HG03196 (cell line): ENCODE results near the gene OTOP3.
"Not testable (repeated sequence)": the region's sequence is repeated elsewhere in the genome, so short reads cannot be mapped to it uniquely, and the experiment has no call there.

Experiments used
- ATAC-seq: cut with Tn5 transposase; IDR thresholded peaks from one replicate; pipeline ENCODE4 v1.9.1; 2021; ENCODE audit not compliant: unreplicated experiment

The OTOP3 gene

DNA sequence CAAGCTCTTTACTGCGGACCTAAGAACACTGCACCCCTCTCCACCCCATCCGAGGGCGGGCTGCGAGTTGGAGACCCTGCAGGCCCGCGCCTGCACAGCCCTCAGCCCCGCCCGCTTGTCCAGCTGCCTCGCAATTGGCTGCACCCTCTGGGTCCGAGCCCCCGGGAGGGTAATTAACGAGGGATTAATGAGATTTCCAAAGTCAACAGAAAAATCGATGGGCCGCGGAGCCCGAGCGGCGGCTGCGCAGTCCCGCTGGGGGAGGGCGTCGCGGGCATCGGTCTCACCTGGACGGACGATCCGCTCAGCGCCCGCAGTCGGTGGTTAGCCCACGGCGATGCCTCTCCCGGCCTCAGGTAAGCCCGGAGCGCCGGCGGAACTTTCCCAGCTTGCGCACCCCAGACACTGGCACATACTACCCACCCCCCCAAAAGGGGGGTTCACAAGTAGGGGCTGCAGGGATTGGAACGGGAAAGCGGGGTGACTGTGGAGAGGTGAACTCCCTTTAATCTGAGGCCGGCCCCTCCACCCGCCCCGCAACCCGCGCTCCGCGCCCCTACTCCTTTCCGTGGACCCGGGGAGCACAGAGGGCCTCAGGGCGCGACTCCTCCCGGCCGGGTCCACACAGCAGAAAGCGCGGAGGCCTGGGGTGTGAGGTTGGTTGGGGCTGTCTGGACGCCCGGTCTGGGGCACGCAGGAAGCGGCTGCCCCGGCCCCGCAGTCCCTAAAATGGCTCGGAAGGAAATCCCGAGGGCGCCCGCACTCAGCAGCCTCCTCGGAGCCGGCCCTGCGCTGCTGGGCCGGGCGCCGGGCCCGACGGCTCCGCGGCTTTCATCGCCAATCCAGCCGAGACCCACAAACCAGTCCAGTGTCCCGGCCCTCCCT, at the start of gene OTOP3:
OTOP3 (plus strand) TSS at position 314 of the 885 bp plus-strand sequence; CDS start at position 338, 24 bp downstream.
- ATAC-seq, result no peak

DNA sequence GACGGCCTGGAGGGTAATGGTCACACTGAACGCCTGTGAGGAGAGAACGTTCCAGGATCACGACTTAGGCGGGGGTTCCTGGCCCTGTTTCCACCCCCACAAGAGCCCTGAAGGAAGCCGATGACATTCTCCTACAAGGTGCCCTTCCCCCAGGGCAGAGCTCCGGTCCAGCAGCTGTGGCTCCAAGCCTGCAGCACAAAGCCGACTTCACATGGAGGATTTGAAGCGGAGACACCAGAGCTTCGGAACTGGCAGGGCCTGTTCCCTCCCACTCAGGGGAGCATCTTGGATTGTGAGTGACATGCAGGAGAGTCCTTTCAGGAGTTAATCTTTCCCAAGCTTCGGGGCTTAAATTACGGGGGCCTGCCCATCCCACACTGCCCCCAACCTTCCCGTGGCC, 47.2 kb upstream of the OTOP3 start:
- ATAC-seq, result no peak

DNA sequence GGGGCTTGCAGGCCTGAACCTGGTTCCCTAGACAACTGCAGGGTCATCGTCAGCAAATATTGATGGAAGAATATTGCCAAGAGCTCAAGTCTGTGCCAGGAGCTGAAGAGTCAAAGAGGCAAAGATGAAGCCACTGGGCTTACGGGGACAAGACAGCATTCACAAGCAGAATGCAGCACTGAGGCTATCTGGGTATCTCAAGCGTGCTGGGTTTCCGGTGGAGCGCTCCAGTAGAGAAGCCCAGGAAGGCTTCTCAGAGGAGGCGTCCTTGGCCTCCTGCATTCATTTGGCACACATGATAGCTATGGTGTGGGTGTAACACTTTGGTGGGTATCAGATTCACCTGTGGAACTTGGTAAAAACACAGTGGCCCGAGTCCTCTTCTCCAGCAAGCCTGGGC, 45.1 kb upstream of the OTOP3 start:
- no peak for ATAC-seq

DNA sequence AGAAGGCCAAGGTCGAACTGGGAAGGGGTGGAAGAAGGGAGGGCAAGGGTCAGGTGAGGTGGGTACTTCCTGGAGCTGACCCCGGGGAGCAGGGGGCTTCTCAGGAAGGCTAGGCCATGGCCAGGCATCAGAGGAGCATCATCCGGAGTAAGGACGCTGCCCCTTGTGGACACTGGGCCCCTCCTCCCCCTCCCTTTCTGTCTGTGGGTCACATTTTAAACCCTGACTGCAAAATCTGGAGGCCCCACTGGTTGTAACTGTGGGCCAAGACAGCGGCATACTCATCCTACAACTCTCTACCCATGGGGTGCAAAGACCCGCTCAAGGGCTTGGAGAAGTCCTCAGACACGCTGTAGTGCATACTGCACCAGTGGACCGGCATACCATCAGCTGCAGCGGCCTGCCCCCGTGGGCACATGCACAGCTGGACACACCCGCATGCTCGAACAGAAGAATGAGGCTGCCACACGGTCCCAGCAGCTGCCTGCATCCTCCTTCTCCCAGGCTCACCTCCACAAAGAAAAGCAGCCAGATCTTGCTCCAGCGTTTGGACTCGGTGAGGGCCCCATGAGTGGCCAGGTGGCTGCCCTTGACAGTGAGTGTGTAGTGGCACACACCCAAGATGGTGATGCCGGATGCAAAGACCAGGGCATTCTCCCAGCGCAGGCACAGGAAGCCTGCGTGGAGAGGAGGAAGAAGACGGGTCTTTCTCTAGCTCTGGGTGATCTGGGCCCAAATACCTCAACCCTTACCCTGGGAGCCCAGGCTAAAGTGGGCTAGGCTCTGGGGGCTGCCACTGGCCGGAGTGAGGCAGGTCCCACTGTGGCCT, 43.5 kb upstream of the OTOP3 start:
- ATAC-seq, result no peak

GRCh38 chr17:74892974-74893911, 42.5 kb upstream of the OTOP3 start, which contains the start of gene FADS6:
TSS of gene FADS6 (minus strand) at chr17:74893633. CDS start at chr17:74893595, 38 bp downstream.
- ATAC-seq, result no peak

GRCh38 chr17:74893936-74894671, 41.6 kb upstream of the OTOP3 start:
- ATAC-seq, result no peak

GRCh38 chr17:74898376-74898946, 37.2 kb upstream of the OTOP3 start:
- ATAC-seq, result no peak

DNA sequence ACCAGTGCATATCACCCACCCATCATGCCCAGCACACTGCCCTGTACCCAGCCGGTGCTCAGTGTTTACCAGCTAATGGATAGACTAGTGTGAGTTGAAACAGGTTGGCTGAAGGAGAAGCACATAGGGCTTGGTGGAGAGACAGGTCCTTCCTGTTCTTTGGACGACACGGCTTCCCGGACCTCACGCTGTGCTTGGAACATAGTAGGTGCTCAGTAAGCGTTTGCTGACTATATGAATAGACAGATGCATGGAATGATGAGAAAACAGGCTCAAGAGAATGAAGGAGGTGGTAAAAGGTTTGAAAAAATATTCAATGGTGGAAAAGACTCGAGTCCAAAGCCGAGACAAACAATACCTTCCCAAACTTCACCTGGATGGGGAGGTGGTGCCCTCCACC, 35.5 kb upstream of the OTOP3 start:
- no peak for ATAC-seq

- no peak for ATAC-seq
Measured at GRCh38 chr17:74901353-74902135, 34.2 kb upstream of the OTOP3 start.

- no peak for ATAC-seq
Measured at GRCh38 chr17:74903034-74903433, 32.7 kb upstream of the OTOP3 start.

DNA sequence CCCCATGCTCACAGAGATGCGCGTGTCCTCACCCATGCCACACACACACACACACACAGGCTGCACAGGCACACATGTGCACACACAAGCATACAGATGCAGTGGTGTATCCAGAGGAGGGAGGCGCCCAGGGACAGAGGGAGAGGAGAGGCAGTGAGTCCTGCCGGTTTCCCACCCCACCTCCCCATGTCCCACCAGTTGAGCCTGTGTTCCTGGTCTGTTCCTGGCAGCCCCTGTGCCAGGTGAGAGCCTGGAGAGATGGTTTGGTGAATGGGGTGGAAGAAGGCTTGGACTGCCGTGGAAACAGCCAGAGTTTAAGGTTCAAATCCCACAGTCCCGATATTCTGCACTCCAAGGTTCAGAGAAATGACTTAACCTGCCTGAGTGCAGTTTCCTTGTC, 32.0 kb upstream of the OTOP3 start:
- no peak for ATAC-seq

- no peak for ATAC-seq
Measured at GRCh38 chr17:74904687-74905409, 30.9 kb upstream of the OTOP3 start.

DNA sequence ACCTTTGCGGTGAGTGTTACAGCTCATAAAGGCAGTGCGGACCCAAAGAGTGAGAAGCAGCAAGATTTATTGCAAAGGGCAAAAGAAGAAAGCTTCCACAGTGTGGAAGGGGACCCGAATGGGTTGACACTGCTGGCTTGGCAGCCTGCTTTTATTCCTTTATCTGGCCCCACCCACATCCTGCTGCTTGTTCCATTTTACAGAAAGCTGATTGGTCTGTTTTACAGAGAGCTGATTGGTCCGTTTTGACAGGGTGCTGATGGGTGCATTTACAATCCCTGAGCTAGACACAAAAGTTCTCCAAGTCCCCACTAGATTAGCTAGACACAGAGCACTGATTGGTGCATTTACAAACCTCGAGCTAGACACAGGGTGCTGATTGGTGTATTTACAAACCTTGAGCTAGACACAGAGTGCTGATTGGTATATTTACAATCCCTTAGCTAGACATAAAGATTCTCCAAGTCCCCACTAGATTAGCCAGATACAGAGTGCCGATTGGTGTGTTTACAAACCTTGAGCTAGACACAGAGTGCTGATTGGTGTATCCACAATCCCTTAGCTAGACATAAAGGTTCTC, 29.4 kb upstream of the OTOP3 start:
- not testable (repeated sequence) for ATAC-seq

GRCh38 chr17:74907012-74907411, 28.7 kb upstream of the OTOP3 start:
- no peak for ATAC-seq

- ATAC-seq, result not testable (repeated sequence)
Measured at GRCh38 chr17:74909097-74909496, 26.6 kb upstream of the OTOP3 start.

- ATAC-seq, result not testable (repeated sequence)
Measured at GRCh38 chr17:74911423-74911822, 24.3 kb upstream of the OTOP3 start.

- ATAC-seq, result no peak
Measured at GRCh38 chr17:74916136-74916850, 19.4 kb upstream of the OTOP3 start.
